A673 (cell line): ENCODE results near the gene RPTOR.

Source experiments
- EZH2 ChIP-seq: fragments of 200-600 bp; sonication (generic); IDR thresholded peaks from 2 replicates; pipeline ENCODE4 v1.6.1; 2017; ENCODE audit warnings: borderline replicate concordance, low read depth, mild to moderate bottlenecking, mixed read lengths, antibody characterized with exemption, low read length; ENCODE audit not compliant: poor library complexity, severe bottlenecking
- TF ChIP-seq, protein P1 (sequence below): fragments of 300-800, 200-600 bp; sonication (generic); conservative IDR thresholded peaks from 2 replicates; pipeline ENCODE4 v1.5.1; 2017; ENCODE audit warnings: low read depth, mild to moderate bottlenecking, antibody characterized with exemption, low read length, moderate library complexity, mixed read lengths

DNA sequence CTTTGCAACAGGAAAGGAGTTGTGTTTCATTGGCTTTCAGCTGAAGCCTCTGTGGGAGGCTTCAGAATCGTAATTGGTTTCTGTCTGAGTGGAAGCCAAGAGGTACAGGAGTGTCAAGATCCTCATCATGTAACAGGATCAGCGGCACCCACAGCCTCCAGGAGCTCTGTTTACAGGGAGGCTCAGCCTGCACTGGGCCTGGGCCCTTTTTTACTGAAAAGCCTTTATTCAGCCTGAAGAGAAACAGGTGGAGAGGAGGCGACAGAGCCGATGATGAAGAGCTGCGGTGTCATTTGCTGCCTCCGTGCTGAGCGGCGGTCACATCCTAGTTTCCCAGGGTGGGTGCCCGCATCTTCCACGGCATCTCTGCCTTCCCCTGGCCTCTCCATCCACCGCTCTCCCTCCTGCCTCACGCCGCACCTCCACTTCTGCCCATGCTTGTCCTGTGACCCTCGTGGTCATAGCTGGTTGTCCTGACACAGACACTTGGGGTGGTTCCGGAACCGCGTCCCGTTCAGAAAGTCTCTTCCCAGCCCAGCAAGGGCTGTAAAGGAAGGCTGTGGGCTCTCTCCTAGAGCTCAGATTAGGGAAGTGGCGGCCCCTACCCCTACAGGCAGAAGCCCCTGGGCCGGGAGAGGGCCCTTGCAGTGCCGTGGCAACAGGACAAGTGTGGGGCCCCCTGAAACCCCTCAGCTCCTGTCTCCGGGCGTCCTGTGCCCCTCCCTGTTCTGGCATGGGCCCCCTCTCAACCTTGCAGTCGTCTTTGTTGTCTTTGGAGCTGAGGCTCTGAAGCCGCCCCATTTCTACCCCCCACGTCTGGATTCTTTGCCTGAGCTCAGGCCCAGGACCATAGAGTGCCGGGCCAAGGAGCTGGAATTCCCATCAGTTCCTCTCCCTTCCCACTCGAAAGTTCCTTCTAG is 393.1 kb downstream of the RPTOR start:
- TF ChIP-seq, protein P1, sequence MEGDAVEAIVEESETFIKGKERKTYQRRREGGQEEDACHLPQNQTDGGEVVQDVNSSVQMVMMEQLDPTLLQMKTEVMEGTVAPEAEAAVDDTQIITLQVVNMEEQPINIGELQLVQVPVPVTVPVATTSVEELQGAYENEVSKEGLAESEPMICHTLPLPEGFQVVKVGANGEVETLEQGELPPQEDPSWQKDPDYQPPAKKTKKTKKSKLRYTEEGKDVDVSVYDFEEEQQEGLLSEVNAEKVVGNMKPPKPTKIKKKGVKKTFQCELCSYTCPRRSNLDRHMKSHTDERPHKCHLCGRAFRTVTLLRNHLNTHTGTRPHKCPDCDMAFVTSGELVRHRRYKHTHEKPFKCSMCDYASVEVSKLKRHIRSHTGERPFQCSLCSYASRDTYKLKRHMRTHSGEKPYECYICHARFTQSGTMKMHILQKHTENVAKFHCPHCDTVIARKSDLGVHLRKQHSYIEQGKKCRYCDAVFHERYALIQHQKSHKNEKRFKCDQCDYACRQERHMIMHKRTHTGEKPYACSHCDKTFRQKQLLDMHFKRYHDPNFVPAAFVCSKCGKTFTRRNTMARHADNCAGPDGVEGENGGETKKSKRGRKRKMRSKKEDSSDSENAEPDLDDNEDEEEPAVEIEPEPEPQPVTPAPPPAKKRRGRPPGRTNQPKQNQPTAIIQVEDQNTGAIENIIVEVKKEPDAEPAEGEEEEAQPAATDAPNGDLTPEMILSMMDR: no peak
- TF ChIP-seq EZH2: no peak
